ENCODE data around the gene ISLR. TPM values are rescaled to one million over a fixed set of nuclear protein-coding genes. Genes with fewer than 3 reads are reported as not detected.

The ISLR gene
- total RNA-seq, 1 donor from 2014 or later, result 59.8 TPM

DNA sequence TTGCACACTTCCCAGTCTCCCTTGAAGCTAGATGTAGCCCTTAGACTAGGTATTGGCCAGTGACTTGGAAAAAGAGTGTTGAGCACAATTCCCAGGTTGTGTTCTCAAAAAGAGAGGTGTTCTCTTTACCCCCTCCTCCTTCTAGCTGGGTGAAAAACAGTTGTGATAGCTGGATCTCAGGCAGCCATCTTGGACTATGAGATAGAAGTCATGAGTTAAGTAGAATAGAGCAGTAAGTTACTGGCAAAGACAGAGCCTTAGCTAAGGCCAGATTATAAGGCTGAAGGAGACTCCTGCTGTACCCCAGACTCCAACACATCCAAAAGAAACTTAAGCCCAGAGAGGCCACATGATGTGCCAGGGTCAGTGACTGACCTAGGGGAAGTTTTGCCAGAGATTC is 37.2 kb downstream of the ISLR start:
- TF ChIP-seq, protein P1, sequence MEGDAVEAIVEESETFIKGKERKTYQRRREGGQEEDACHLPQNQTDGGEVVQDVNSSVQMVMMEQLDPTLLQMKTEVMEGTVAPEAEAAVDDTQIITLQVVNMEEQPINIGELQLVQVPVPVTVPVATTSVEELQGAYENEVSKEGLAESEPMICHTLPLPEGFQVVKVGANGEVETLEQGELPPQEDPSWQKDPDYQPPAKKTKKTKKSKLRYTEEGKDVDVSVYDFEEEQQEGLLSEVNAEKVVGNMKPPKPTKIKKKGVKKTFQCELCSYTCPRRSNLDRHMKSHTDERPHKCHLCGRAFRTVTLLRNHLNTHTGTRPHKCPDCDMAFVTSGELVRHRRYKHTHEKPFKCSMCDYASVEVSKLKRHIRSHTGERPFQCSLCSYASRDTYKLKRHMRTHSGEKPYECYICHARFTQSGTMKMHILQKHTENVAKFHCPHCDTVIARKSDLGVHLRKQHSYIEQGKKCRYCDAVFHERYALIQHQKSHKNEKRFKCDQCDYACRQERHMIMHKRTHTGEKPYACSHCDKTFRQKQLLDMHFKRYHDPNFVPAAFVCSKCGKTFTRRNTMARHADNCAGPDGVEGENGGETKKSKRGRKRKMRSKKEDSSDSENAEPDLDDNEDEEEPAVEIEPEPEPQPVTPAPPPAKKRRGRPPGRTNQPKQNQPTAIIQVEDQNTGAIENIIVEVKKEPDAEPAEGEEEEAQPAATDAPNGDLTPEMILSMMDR (IDR thresholded peaks at IDR 0.05; ENCODE audit: unreplicated experiment), result no peak
- Mint-ChIP-seq H3K36me3 (no peaks in the 10 kb centered on the region), H3K27me3 (ENCODE audit: low read depth) (peaks cover 2% of the 10 kb centered on the region), H3K4me1 (peaks cover 67% of the 10 kb centered on the region), H3K4me3 (no peak overlapping the region), H3K27ac (peak overlapping the region; percentile 94), H3K9me3 (no peaks in the 10 kb centered on the region)
- DNase-seq (ENCODE audit: low spot score in 2 of 2, unreplicated experiment in 2 of 2), result no peak

DNA sequence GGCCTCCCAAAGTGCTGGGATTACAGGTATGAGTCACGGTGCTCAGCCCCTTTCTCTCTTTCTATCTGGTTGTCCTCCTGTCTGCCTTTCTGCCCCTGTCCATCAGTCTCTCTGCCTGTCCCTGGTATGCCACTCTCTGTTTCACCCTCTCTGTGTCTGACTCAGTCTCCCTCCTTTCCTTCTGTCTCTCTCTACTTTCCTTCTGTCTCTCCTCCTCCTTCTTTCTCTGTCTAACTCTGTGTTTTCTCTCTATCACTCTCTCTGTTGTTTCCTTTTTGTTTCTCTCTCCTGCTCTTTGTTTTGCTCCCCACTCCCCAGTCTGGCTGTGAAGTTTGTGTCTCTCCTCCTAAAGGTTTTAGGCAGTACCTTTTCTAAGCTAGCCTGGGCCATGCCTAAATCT is 38.1 kb downstream of the ISLR start:
- TF ChIP-seq, protein P1 (IDR thresholded peaks at IDR 0.05; ENCODE audit: unreplicated experiment), result no peak
- H3K27ac Mint-ChIP-seq, result peak overlapping the region; percentile 34
- H3K9me3 Mint-ChIP-seq, result no peaks in the 10 kb centered on the region
- H3K27me3 Mint-ChIP-seq (ENCODE audit: low read depth), result no peaks in the 10 kb centered on the region
- H3K4me1 Mint-ChIP-seq, result peaks cover 62% of the 10 kb centered on the region
- DNase-seq (ENCODE audit: low spot score in 2 of 2, unreplicated experiment in 2 of 2), result no peak
- no peak overlapping the region for H3K4me3 Mint-ChIP-seq
- H3K36me3 Mint-ChIP-seq, result no peaks in the 10 kb centered on the region

DNA sequence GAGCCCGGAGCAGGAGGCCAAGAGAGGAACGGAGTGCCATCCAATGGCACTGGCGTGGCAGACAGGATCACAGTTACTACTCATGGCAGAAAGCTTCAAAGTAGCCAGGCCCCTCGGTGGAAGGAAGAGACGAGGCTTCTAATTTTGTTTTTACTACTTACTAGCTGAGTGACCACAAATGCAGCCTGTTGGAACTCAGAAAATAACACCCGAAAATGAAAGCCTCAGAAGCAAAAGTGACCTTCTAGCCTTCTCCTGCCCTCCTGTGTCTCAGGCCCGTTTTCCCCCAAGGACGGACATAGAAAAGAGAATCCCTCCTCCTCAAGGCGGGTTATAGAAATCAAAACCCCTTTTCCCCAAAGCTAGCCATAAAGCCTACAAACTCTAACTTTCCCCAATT is 39.0 kb downstream of the ISLR start:
- H3K27ac Mint-ChIP-seq, result peak overlapping the region; percentile 56
- H3K27me3 Mint-ChIP-seq (ENCODE audit: low read depth), result no peaks in the 10 kb centered on the region
- no peak overlapping the region for H3K4me3 Mint-ChIP-seq
- DNase-seq (ENCODE audit: low spot score in 2 of 2, unreplicated experiment in 2 of 2), result no peak
- no peaks in the 10 kb centered on the region for H3K9me3 Mint-ChIP-seq
- peaks cover 53% of the 10 kb centered on the region for H3K4me1 Mint-ChIP-seq
- H3K36me3 Mint-ChIP-seq, result no peaks in the 10 kb centered on the region
- TF ChIP-seq, protein P1 (IDR thresholded peaks at IDR 0.05; ENCODE audit: unreplicated experiment), result no peak

DNA sequence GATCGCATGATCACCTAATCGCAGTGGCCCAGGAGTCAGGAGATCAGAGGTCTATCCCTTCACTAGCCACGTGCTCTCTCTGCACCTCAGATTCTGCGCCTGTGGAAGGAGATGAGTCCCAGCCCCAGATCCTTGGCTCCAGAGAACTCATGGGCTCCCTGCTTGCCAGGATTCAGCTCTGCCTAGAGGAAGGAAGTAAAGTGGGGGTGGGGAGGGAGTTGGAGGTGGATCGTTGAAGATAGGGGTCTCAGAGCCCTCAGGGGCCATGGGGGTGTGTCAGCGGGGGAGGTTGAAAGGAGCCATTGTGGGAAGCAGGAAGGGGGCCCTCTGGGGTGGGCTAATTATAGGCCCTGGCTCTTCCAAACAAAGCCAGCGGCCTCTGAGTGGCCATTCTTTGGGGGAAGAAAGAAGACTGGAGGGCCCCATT is 40.4 kb downstream of the ISLR start:
- H3K27me3 Mint-ChIP-seq (ENCODE audit: low read depth), result no peaks in the 10 kb centered on the region
- no peaks in the 10 kb centered on the region for H3K36me3 Mint-ChIP-seq
- H3K27ac Mint-ChIP-seq, result peak overlapping the region; percentile 71
- H3K9me3 Mint-ChIP-seq, result no peaks in the 10 kb centered on the region
- no peak overlapping the region for H3K4me3 Mint-ChIP-seq
- TF ChIP-seq, protein P1 (IDR thresholded peaks at IDR 0.05; ENCODE audit: unreplicated experiment), result no peak
- no peak for DNase-seq (ENCODE audit: low spot score in 2 of 2, unreplicated experiment in 2 of 2)
- H3K4me1 Mint-ChIP-seq, result peaks cover 42% of the 10 kb centered on the region

DNA sequence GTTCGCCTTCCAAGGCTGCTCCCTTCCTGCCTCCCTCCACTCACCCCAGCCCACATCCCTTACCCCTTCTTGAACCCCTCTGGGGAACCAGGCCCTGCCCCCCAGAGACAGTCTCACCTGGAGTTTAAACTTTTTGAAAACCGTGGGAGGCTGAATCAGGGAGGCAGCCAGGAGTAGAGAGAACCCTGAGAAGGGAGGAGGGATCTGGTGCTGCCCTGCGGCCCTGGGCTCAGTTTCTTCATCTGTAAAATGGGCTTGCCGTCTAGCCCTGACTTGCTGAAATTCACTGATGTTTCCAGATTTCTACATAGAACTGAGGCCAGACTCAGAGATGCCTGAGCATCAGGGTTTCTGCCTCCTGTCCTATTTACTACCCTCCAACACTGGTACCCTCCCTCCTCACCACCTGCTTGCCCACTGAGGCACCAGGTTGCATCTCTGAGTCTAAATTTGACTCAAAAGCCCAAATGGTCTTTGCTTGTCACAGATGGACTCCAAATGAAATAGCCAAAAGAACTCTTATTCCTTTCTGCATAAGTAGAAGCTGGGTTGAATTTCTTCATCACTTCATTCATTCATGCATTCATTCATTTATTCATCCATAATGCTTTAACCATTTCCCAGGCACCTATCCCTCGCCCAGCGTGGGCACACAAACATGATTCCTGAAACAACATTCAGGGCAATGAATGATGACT is 41.0 kb downstream of the ISLR start:
- Mint-ChIP-seq H3K4me1 (peaks cover 36% of the 10 kb centered on the region), H3K27me3 (ENCODE audit: low read depth) (peaks cover 4% of the 10 kb centered on the region), H3K36me3 (no peaks in the 10 kb centered on the region), H3K27ac (peak overlapping the region; percentile 32), H3K9me3 (no peaks in the 10 kb centered on the region), H3K4me3 (no peak overlapping the region)
- DNase-seq (ENCODE audit: low spot score in 2 of 2, unreplicated experiment in 2 of 2), result no peak
- TF ChIP-seq, protein P1 (IDR thresholded peaks at IDR 0.05; ENCODE audit: unreplicated experiment), result no peak
